HG03135 (cell line): ENCODE measurements around the gene GORASP1.

Experiments used
- ATAC-seq: cut with Tn5 transposase; IDR thresholded peaks from one replicate; pipeline ENCODE4 v1.9.1; 2021; ENCODE audit warnings: mild to moderate bottlenecking, moderate library complexity; ENCODE audit not compliant: unreplicated experiment

GORASP1 gene

GRCh38 chr3:39103791-39104552, 3.5 kb downstream of the GORASP1 start:
- ATAC-seq = no peak

DNA sequence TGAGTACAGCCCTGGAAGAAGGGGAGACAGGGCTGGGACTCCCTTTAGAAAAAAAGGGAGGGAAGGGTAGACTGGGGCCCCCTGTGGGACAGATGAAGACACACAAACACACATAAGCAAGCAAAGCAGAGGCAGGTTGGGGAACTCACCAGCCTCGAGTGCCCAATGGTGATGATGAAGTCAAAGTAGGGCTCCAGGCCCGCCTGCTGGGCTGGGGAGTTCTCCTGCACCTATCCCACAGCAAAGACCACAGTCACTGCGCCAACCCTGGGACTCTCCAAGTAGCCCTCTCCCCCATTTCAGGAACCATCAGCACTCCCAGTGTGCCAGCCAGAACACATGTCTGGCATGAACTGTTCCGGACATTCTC, 4.1 kb downstream of the GORASP1 start:
- no peak for ATAC-seq

- no peak for ATAC-seq
These were observed 4.7 kb downstream of the GORASP1 start for GRCh38 chr3:39102504-39103323.

- ATAC-seq = no peak
These were observed 6.3 kb downstream of the GORASP1 start for GRCh38 chr3:39101022-39101689.

GRCh38 chr3:39100500-39100886, 6.9 kb downstream of the GORASP1 start:
- ATAC-seq = no peak

- no peak for ATAC-seq
These were observed 7.5 kb downstream of the GORASP1 start for GRCh38 chr3:39099738-39100499.

DNA sequence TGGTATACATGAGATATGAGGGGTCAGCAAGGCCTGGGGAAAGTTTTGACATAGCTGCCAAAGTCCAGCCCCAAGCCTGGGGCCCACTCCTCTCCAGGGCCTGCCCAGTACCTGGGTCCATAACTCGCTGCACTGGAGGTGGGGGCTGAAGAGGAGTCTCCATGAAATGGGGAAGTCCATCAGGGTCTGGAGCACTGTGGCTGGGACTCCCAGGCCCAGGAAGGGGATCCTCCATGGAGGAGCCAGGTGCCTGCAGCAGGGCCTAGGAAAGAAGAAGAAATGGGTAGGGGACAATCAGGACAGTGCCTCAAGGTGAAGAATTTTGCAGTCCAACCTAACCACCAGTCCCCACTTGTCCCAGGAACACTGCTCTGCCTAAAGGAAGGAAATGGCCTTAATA, 8.2 kb downstream of the GORASP1 start:
- no peak for ATAC-seq

DNA sequence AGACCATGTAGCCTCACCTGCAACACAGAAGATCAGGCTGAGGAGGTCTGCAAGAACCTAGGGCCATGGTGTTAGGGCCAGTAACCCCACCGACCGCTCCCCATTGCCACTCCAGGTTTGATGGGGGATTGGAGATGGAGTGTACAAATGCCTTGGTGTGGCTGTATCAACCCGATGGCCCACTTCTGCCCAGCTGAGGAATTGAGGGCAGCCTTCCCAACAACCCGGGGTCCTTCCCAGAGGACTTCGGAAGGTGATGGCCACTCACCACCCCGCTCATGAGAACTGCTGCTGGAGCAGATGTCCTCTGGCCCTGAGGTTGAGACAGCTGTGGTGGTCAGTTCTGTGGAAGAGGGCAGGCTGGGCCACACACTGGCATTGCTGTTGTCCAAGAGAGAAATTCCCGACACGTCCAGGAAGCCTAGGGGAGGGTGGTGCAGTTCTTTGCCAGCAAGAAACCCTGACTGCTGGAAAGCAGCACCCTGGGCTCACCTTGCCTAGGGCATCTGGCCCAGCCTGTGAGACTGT, 8.9 kb downstream of the GORASP1 start:
- no peak for ATAC-seq

DNA sequence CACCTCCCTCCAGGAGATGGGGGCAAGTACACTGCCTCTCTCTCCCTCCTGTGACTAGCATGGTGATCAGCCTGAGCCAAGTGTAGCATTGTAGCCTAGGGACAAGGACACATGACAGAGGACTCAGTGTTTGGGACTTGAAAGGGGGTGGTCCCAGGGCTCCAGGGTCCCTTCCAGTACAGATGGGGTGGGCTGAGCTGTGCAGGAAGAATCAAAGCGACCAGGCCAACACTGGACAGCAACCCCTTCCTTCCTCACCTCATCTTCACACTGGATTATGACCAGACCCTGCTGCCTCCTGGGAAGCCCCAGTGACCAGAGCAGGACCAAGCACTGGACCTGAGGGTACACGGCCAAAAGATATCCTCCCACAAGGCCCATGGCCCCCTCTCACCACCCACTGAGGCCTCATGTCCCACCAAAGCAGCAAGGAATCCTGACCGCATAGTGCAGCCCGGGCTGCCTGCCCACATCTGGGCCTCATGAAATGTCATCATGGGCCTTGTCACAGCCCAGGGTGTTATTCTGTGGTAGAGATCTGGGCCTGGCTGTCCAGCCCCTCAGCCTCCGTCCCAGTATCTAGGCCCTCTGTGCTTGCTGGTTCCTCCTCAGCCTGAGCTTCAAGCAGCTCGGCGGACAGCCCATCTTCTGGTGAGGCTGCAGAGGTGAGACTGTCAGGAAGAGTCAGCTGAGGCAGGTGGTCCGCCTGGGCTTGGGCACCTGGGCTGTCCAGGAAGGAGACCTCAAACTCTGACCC, 9.5 kb downstream of the GORASP1 start:
- ATAC-seq = no peak

- ATAC-seq = no peak
These were observed 10.7 kb downstream of the GORASP1 start for GRCh38 chr3:39096775-39097174.

- no peak for ATAC-seq
These were observed 11.6 kb downstream of the GORASP1 start for GRCh38 chr3:39095778-39096177.

DNA sequence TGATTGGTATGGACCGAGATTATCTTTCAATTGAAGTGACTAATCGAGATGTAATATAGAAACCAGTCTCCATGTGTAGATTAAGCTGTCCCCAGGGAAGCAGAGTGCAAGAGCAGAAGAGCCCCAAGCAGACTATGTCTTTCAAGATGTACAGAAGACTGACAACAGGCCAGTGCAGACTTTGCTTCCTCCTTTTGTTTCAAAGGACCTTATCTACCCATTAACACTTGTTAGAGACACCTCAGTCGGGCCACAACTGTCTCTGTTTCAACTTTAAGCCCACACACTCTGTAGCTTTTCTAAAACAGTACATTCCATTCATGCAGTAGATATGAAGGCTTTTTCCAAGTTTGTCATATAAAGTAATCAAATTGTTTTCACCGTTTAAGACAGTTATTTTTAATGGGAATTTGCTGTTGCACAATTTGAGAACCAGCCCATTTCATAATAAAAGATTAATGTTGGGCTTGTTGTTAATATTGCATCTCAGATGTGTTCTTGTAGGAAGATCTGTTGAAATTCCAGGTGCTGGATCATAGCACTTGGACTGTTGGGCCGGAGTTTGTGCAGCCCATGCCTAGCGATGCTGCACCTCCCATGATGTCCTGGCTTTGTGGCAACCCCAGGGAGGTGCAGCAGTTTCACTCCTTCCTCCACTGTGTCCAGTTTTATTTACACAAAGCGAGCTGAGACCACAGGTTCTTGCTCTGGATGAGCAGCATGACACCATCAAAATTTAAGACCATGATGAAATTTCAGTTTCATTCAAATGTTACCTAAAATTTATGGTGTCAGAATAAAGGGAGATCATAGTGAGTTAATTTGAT, 12.4 kb downstream of the GORASP1 start:
- ATAC-seq = no peak

- ATAC-seq = no peak
These were observed 16.5 kb downstream of the GORASP1 start for GRCh38 chr3:39090922-39091321.

- no peak for ATAC-seq
These were observed 18.5 kb downstream of the GORASP1 start for GRCh38 chr3:39088889-39089288.

GRCh38 chr3:39088456-39088855, 19.0 kb downstream of the GORASP1 start:
- no peak for ATAC-seq

- ATAC-seq = no peak
These were observed 21.3 kb downstream of the GORASP1 start for GRCh38 chr3:39086144-39086543.

DNA sequence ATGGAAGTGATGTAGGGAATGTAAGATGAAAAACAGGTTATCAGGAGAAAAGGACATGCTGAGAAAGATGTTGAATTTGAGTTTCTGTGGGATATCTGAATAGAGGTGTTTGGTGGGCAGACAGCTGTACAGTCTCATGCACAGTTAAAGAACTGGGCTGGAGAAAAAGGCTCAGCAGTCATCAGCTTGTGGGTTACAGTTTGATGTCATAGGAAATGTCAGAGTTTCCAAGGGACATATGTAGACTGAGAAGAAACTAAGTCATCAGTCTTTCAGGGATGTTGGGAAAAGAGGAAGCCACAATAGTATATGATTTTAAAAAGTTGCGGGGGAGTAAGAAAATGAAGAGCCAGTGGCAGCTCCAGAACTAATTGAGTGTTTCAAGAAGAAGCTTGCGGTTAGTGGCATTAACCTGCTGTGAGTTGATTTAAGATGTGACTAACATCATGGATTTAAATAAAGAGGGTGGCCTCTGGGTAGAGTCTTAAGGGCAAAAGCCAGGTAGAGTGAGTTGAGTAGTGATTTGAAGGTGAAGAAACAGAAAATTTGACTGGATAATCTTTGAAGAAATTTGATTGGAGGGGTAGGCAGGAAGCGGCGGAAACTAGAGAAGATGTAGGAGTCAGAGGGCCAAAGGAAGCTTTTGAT, 24.6 kb downstream of the GORASP1 start:
- no peak for ATAC-seq

GRCh38 chr3:39080026-39080425, 27.4 kb downstream of the GORASP1 start:
- no peak for ATAC-seq

DNA sequence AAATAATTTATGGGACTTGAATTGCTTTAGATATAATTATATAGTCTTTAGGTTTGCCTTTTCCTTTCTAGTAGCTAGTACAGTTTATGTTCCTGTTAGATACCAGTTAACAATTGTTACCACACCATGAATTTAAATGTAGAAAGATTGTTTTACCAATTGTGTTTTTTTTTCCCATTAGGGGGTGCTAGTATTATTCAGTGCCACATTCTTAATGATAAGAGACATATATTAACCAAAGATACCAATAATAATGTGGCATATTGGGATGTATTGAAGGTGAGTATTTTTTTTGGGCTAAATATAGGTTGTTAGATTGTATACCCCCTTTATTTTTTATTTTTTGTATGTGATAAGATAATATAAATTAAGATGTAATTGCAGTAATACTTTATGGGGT, 27.9 kb downstream of the GORASP1 start:
- no peak for ATAC-seq
